ENCODE measurements around the gene ZNF142. TPM values are rescaled to one million over a fixed set of nuclear protein-coding genes. Genes with fewer than 3 reads are reported as not detected.

The ZNF142 gene
- total RNA-seq: 6.5 and 19.0 TPM in 2 replicates

GRCh38 chr2:218659258-218659987 lies at the start of gene ZNF142, which contains the start of gene BCS1L:
ZNF142 (minus strand) TSS chr2:218659623; CDS start chr2:218656429, 3,194 bp downstream.
BCS1L (plus strand) TSS chr2:218659683; CDS start chr2:218660988, 1,305 bp downstream.

GRCh38 chr2:218671654-218672566 lies 12.5 kb upstream of the ZNF142 start, which contains the start of the genes RNF25 and STK36:
RNF25 (minus strand) TSS chr2:218672002; CDS start chr2:218671970, 32 bp downstream.
STK36 (plus strand) TSS chr2:218672086; CDS start chr2:218672830, 744 bp downstream.

GRCh38 chr2:218607436-218608115 lies 51.8 kb downstream of the ZNF142 start, which contains the start of gene PLCD4:
PLCD4 (plus strand) TSS chr2:218607899; CDS start chr2:218615740, 7,841 bp downstream.

Other genes starting within 250 kb of the ZNF142 start
- gene VIL1, start 240.5 kb downstream of the ZNF142 start, total RNA-seq: under 0.01 TPM in 1 of 2 replicates, not detected in the other
- gene USP37, start 91.3 kb downstream of the ZNF142 start, total RNA-seq: 14.0 and 16.2 TPM in 2 replicates
- gene CNOT9, start 90.8 kb downstream of the ZNF142 start, total RNA-seq: 47.2 and 57.8 TPM in 2 replicates
- gene PLCD4, start 51.7 kb downstream of the ZNF142 start, total RNA-seq: 0.71 and 1.0 TPM in 2 replicates
- gene BCS1L, start 60 bp upstream of the ZNF142 start, total RNA-seq: 45.9 and 60.5 TPM in 2 replicates
- 23.6 and 35.5 TPM in 2 replicates for gene RNF25, start 12.4 kb upstream of the ZNF142 start, total RNA-seq
- 3.8 and 14.2 TPM in 2 replicates for gene STK36, start 12.5 kb upstream of the ZNF142 start, total RNA-seq
- 7.9 and 13.0 TPM in 2 replicates for gene TTLL4, start 51.2 kb upstream of the ZNF142 start, total RNA-seq
- gene CYP27A1, start 122.5 kb upstream of the ZNF142 start, total RNA-seq: 0.34 and 0.64 TPM in 2 replicates
- gene PRKAG3, start 172.2 kb upstream of the ZNF142 start, total RNA-seq: not detected in 2 replicates
- gene WNT6, start 200.2 kb upstream of the ZNF142 start, total RNA-seq: not detected in 2 replicates
- gene WNT10A, start 221.2 kb upstream of the ZNF142 start, total RNA-seq: 1.0 and 7.5 TPM in 2 replicates

Measured in nasal cavity respiratory epithelium epithelial cell of viscerocranial mucosa (primary cell).